HG03378 (cell line): Measurements from ENCODE around the gene P4HB.
A peak's percentile ranks its signal among the peaks of the same experiment; 100 is the strongest.

ENCODE experiments used
- ATAC-seq: cut with Tn5 transposase; IDR thresholded peaks from one replicate; pipeline ENCODE4 v1.9.1; 2021; ENCODE audit warnings: mild to moderate bottlenecking, moderate library complexity; ENCODE audit not compliant: unreplicated experiment

The P4HB gene

GRCh38 chr17:81898029-81898866 lies 37.9 kb upstream of the P4HB start:
- no peak for ATAC-seq

- no peak for ATAC-seq
Measured at GRCh38 chr17:81895400-81895799, 35.1 kb upstream of the P4HB start.

- ATAC-seq, result no peak
Measured at GRCh38 chr17:81891303-81891552, 30.9 kb upstream of the P4HB start.

GRCh38 chr17:81890447-81891302 lies 30.3 kb upstream of the P4HB start:
- ATAC-seq, result peak; percentile 5

GRCh38 chr17:81889602-81890001 lies 29.3 kb upstream of the P4HB start:
- ATAC-seq, result no peak

GRCh38 chr17:81888988-81889595 lies 28.8 kb upstream of the P4HB start:
- ATAC-seq, result no peak

- no peak for ATAC-seq
Measured at GRCh38 chr17:81888105-81888987, 28.0 kb upstream of the P4HB start.

- ATAC-seq, result no peak
Measured at GRCh38 chr17:81885869-81886548, 25.7 kb upstream of the P4HB start.

- no peak for ATAC-seq
Measured at GRCh38 chr17:81885454-81885853, 25.1 kb upstream of the P4HB start.

- no peak for ATAC-seq
Measured at GRCh38 chr17:81884968-81885367, 24.6 kb upstream of the P4HB start.

GRCh38 chr17:81884520-81884919 lies 24.2 kb upstream of the P4HB start:
- no peak for ATAC-seq

GRCh38 chr17:81879121-81879520 lies 18.8 kb upstream of the P4HB start:
- ATAC-seq, result no peak

GRCh38 chr17:81878294-81878693 lies 18.0 kb upstream of the P4HB start:
- ATAC-seq, result no peak

- no peak for ATAC-seq
Measured at GRCh38 chr17:81877569-81877968, 17.2 kb upstream of the P4HB start.

GRCh38 chr17:81871387-81872230 lies 11.3 kb upstream of the P4HB start:
- ATAC-seq, result no peak

GRCh38 chr17:81870981-81871386 lies 10.6 kb upstream of the P4HB start, which contains the start of gene ARHGDIA:
Gene ARHGDIA, minus strand, starts transcription at chr17:81871337. Its CDS starts 1,407 bp downstream, at chr17:81869930.
- ATAC-seq, result no peak

- no peak for ATAC-seq
Measured at GRCh38 chr17:81870131-81870980, 10.0 kb upstream of the P4HB start.
